SK-N-SH (cell line): ENCODE measurements around the gene HACE1.

Experiments
- CTCF ChIP-seq: fragments of 200-600 bp; sonication (generic); IDR thresholded peaks from 2 replicates; pipeline ENCODE4 v1.6.1; 2017; ENCODE audit warnings: antibody characterized with exemption, mild to moderate bottlenecking, moderate library complexity
- EP300 ChIP-seq, 2 experiments: IDR thresholded peaks; 2 replicates each; pipeline versions ENCODE4 v1.4.0 to v1.6.1; 2012; ENCODE audit warnings: borderline replicate concordance in 1 of 2, low read depth in 1 of 2, low read length in 1 of 2
- GABPA ChIP-seq: IDR thresholded peaks from 2 replicates; pipeline ENCODE4 v1.4.0; 2012; ENCODE audit warnings: low read depth, mild to moderate bottlenecking
- NFIC ChIP-seq: IDR thresholded peaks from 2 replicates; pipeline ENCODE4 v1.4.0; 2012; ENCODE audit warnings: borderline replicate concordance
- POLR2AphosphoS5 ChIP-seq: IDR thresholded peaks from 2 replicates; pipeline ENCODE4 v1.6.1; 2012; ENCODE audit warnings: low read depth, low read length
- REST ChIP-seq: IDR thresholded peaks from 2 replicates; pipeline ENCODE4 v1.6.1; 2012; ENCODE audit warnings: mild to moderate bottlenecking, low read depth, low read length, moderate library complexity
- RFX5 ChIP-seq: IDR thresholded peaks from 2 replicates; pipeline ENCODE4 v1.6.1; 2012; ENCODE audit warnings: mild to moderate bottlenecking, improper control_type of control experiment, low read length
- SIN3A ChIP-seq: IDR thresholded peaks from 2 replicates; pipeline ENCODE4 v1.6.1; 2012; ENCODE audit warnings: low read depth, mild to moderate bottlenecking, low read length, moderate library complexity, borderline replicate concordance

- TF ChIP-seq GABPA = no peak
- TF ChIP-seq CTCF = no peak
- TF ChIP-seq EP300 (IDR thresholded peaks at IDR 0.05; ENCODE audit: borderline replicate concordance in 1 of 2, low read depth in 1 of 2, low read length in 1 of 2) = no peak
- TF ChIP-seq RFX5 = no peak
- TF ChIP-seq NFIC = no peak
- no peak for TF ChIP-seq SIN3A
- TF ChIP-seq POLR2AphosphoS5 = no peak
- TF ChIP-seq REST = no peak
Measured at GRCh38 chr6:104684911-104685415, 174.8 kb downstream of the HACE1 start.
